ENCODE data around the gene MRPL45.
"Not testable (repeated sequence)": the region's sequence is repeated elsewhere in the genome, so short reads cannot be mapped to it uniquely, and the experiment has no call there.

MRPL45 gene

DNA sequence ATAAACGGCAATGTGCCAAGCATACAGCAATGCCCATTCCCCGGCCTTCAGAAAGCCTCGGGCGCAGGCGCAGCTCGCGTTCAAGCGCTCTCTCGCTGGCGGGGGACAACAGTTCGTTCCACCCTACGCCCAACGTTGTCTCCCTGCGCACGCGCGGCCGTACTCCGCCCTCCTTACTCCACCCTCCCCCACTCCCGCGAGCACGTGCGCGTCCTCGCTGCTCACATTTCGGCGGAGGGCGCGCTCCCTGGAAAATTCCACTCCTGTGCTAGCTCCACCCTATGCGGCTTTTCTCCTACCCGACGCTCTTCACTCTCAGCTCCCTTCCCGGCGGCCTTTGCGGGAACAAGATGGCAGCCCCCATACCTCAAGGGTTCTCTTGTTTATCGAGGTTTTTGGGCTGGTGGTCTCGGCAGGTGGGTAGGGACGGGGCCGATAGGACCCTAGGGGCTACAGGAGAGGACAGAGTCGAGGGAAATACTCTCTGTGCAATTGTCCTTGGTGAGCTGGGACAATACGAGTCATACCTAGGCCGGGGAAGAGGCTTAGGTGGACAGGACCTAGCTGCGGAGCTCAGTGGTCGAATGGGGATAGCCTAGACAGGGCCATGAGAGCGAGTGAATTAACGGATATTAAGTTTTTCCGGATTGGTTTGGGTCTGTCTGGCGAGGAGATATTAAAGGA, at the start of gene MRPL45:
Gene MRPL45, plus strand, starts transcription at position 335 of the 684 bp plus-strand sequence. Its CDS starts 16 bp downstream, at position 351.
- H3K9me3 ChIP-seq (ENCODE audit: control insufficient read depth in 5 of 5, low read length in 5 of 5); H3K4me1 ChIP-seq (ENCODE audit: control insufficient read depth in 5 of 5, insufficient read depth in 5 of 5, low read length in 5 of 5); H3K27me3 ChIP-seq (ENCODE audit: control insufficient read depth in 5 of 5, insufficient read depth in 4 of 5, low read length in 5 of 5); H3K36me3 ChIP-seq (ENCODE audit: control insufficient read depth in 5 of 5, insufficient read depth in 5 of 5, low read length in 5 of 5): not testable (repeated sequence)
- Histone ChIP-seq H3K9ac (ENCODE audit: low read length in 5 of 5) (peak within 1 kb of the TSS in 3 of 5 donors; percentile 66 to 76 (median 75)), H3K27ac (ENCODE audit: low read depth, low read length) (peak within 1 kb of the TSS; percentile 72), H3K4me3 (ENCODE audit: low read depth in 1 of 5, low read length in 5 of 5) (peak within 1 kb of the TSS; percentile 65 to 89 (median 72))

- not testable (repeated sequence) for H3K9me3 ChIP-seq (ENCODE audit: control insufficient read depth in 5 of 5, low read length in 5 of 5); H3K27me3 ChIP-seq (ENCODE audit: control insufficient read depth in 5 of 5, insufficient read depth in 4 of 5, low read length in 5 of 5); H3K4me3 ChIP-seq (ENCODE audit: low read depth in 1 of 5, low read length in 5 of 5); H3K36me3 ChIP-seq (ENCODE audit: control insufficient read depth in 5 of 5, insufficient read depth in 5 of 5, low read length in 5 of 5); H3K27ac ChIP-seq (ENCODE audit: low read depth, low read length); H3K9ac ChIP-seq (ENCODE audit: low read length in 5 of 5); H3K4me1 ChIP-seq (ENCODE audit: control insufficient read depth in 5 of 5, insufficient read depth in 5 of 5, low read length in 5 of 5)
These were observed 43.8 kb upstream of the MRPL45 start for GRCh38 chr17:38253191-38253590.

- not testable (repeated sequence) for H3K9me3 ChIP-seq (ENCODE audit: control insufficient read depth in 5 of 5, low read length in 5 of 5); H3K4me1 ChIP-seq (ENCODE audit: control insufficient read depth in 5 of 5, insufficient read depth in 5 of 5, low read length in 5 of 5); H3K27ac ChIP-seq (ENCODE audit: low read depth, low read length); H3K27me3 ChIP-seq (ENCODE audit: control insufficient read depth in 5 of 5, insufficient read depth in 4 of 5, low read length in 5 of 5); H3K36me3 ChIP-seq (ENCODE audit: control insufficient read depth in 5 of 5, insufficient read depth in 5 of 5, low read length in 5 of 5); H3K9ac ChIP-seq (ENCODE audit: low read length in 5 of 5); H3K4me3 ChIP-seq (ENCODE audit: low read depth in 1 of 5, low read length in 5 of 5)
These were observed 42.6 kb upstream of the MRPL45 start for GRCh38 chr17:38254357-38254756.

GRCh38 chr17:38257013-38257621, 39.9 kb upstream of the MRPL45 start:
- not testable (repeated sequence) for H3K36me3 ChIP-seq (ENCODE audit: control insufficient read depth in 5 of 5, insufficient read depth in 5 of 5, low read length in 5 of 5); H3K27me3 ChIP-seq (ENCODE audit: control insufficient read depth in 5 of 5, insufficient read depth in 4 of 5, low read length in 5 of 5); H3K27ac ChIP-seq (ENCODE audit: low read depth, low read length); H3K4me1 ChIP-seq (ENCODE audit: control insufficient read depth in 5 of 5, insufficient read depth in 5 of 5, low read length in 5 of 5); H3K9me3 ChIP-seq (ENCODE audit: control insufficient read depth in 5 of 5, low read length in 5 of 5)
- peak overlapping the region; percentile 46 to 62 (median 60) for H3K4me3 ChIP-seq (ENCODE audit: low read depth in 1 of 5, low read length in 5 of 5)
- H3K9ac ChIP-seq (ENCODE audit: low read length in 5 of 5), result peak overlapping the region in 1 of 5 donors; percentile 64

- not testable (repeated sequence) for H3K36me3 ChIP-seq (ENCODE audit: control insufficient read depth in 5 of 5, insufficient read depth in 5 of 5, low read length in 5 of 5); H3K27ac ChIP-seq (ENCODE audit: low read depth, low read length); H3K9ac ChIP-seq (ENCODE audit: low read length in 5 of 5); H3K4me3 ChIP-seq (ENCODE audit: low read depth in 1 of 5, low read length in 5 of 5); H3K4me1 ChIP-seq (ENCODE audit: control insufficient read depth in 5 of 5, insufficient read depth in 5 of 5, low read length in 5 of 5); H3K9me3 ChIP-seq (ENCODE audit: control insufficient read depth in 5 of 5, low read length in 5 of 5); H3K27me3 ChIP-seq (ENCODE audit: control insufficient read depth in 5 of 5, insufficient read depth in 4 of 5, low read length in 5 of 5)
These were observed 30.9 kb upstream of the MRPL45 start for GRCh38 chr17:38265974-38266506.

DNA sequence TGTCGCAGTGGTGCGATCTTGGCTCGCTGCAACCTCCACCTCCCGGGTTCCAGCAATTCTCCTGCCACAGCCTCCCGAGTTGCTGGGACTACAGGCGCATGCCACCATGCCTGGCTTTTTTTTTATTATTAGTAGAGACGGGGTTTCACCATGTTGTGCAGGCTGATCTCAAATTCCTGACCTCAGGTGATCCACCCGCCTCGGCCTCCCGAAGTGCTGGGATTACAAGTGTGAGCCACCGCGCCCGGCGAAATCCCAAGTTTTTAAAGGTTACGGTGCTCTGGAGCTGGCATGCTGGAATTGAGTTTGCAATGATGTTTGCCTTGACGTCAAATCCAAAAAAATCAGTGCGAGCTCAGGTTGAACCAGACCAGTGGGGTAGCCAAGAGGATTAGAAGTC, 30.4 kb upstream of the MRPL45 start:
- H3K9ac ChIP-seq (ENCODE audit: low read length in 5 of 5); H3K36me3 ChIP-seq (ENCODE audit: control insufficient read depth in 5 of 5, insufficient read depth in 5 of 5, low read length in 5 of 5); H3K4me1 ChIP-seq (ENCODE audit: control insufficient read depth in 5 of 5, insufficient read depth in 5 of 5, low read length in 5 of 5); H3K9me3 ChIP-seq (ENCODE audit: control insufficient read depth in 5 of 5, low read length in 5 of 5); H3K27ac ChIP-seq (ENCODE audit: low read depth, low read length); H3K4me3 ChIP-seq (ENCODE audit: low read depth in 1 of 5, low read length in 5 of 5); H3K27me3 ChIP-seq (ENCODE audit: control insufficient read depth in 5 of 5, insufficient read depth in 4 of 5, low read length in 5 of 5): not testable (repeated sequence)

- H3K4me3 ChIP-seq (ENCODE audit: low read depth in 1 of 5, low read length in 5 of 5); H3K9me3 ChIP-seq (ENCODE audit: control insufficient read depth in 5 of 5, low read length in 5 of 5); H3K27me3 ChIP-seq (ENCODE audit: control insufficient read depth in 5 of 5, insufficient read depth in 4 of 5, low read length in 5 of 5); H3K4me1 ChIP-seq (ENCODE audit: control insufficient read depth in 5 of 5, insufficient read depth in 5 of 5, low read length in 5 of 5); H3K27ac ChIP-seq (ENCODE audit: low read depth, low read length); H3K36me3 ChIP-seq (ENCODE audit: control insufficient read depth in 5 of 5, insufficient read depth in 5 of 5, low read length in 5 of 5); H3K9ac ChIP-seq (ENCODE audit: low read length in 5 of 5): not testable (repeated sequence)
These were observed 28.8 kb upstream of the MRPL45 start for GRCh38 chr17:38268138-38268537.

GRCh38 chr17:38269045-38269444, 27.9 kb upstream of the MRPL45 start:
- not testable (repeated sequence) for H3K9me3 ChIP-seq (ENCODE audit: control insufficient read depth in 5 of 5, low read length in 5 of 5); H3K27ac ChIP-seq (ENCODE audit: low read depth, low read length); H3K4me3 ChIP-seq (ENCODE audit: low read depth in 1 of 5, low read length in 5 of 5); H3K27me3 ChIP-seq (ENCODE audit: control insufficient read depth in 5 of 5, insufficient read depth in 4 of 5, low read length in 5 of 5); H3K36me3 ChIP-seq (ENCODE audit: control insufficient read depth in 5 of 5, insufficient read depth in 5 of 5, low read length in 5 of 5); H3K9ac ChIP-seq (ENCODE audit: low read length in 5 of 5); H3K4me1 ChIP-seq (ENCODE audit: control insufficient read depth in 5 of 5, insufficient read depth in 5 of 5, low read length in 5 of 5)

DNA sequence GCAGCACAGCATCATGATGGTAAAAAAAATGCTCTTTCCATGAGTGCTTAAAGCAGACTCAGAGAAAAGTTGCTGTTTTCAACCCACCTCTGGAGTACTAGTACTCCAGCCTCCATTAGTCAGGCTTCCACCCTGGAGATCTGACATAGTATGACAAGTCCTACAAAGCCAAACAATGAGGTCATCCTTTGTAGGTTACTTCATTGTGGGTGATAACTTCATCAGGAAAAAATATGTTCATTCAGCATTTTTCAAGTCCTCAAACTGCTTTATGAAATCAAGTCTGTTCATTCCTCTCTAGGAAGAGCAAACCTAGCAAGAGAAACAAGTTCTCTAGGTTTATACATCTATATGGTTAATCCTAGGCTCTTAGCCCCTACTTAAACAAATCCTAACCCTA, 27.4 kb upstream of the MRPL45 start:
- not testable (repeated sequence) for H3K9ac ChIP-seq (ENCODE audit: low read length in 5 of 5); H3K27ac ChIP-seq (ENCODE audit: low read depth, low read length); H3K27me3 ChIP-seq (ENCODE audit: control insufficient read depth in 5 of 5, insufficient read depth in 4 of 5, low read length in 5 of 5); H3K4me1 ChIP-seq (ENCODE audit: control insufficient read depth in 5 of 5, insufficient read depth in 5 of 5, low read length in 5 of 5); H3K36me3 ChIP-seq (ENCODE audit: control insufficient read depth in 5 of 5, insufficient read depth in 5 of 5, low read length in 5 of 5); H3K4me3 ChIP-seq (ENCODE audit: low read depth in 1 of 5, low read length in 5 of 5); H3K9me3 ChIP-seq (ENCODE audit: control insufficient read depth in 5 of 5, low read length in 5 of 5)

DNA sequence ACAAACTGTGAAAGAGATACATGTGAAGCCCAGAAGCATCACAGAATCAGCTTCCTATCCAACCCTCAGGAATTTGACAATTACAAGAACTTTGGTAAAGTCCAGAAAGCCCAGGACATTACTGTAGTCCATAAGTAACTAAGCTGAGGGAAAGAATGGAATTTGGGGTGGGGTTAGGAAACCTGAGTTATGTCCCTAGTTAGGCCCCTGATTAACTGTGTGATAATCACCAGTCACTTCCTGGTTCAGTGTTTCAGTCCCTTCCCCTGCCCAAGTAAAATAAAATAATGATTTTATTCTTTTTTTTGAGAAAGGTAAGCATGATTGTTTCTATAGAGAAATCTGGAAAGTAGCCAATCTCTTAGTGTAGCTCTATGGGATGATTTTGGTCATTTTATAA, 11.0 kb upstream of the MRPL45 start:
- H3K27me3 ChIP-seq (ENCODE audit: control insufficient read depth in 5 of 5, insufficient read depth in 4 of 5, low read length in 5 of 5); H3K9ac ChIP-seq (ENCODE audit: low read length in 5 of 5); H3K27ac ChIP-seq (ENCODE audit: low read depth, low read length); H3K36me3 ChIP-seq (ENCODE audit: control insufficient read depth in 5 of 5, insufficient read depth in 5 of 5, low read length in 5 of 5); H3K9me3 ChIP-seq (ENCODE audit: control insufficient read depth in 5 of 5, low read length in 5 of 5); H3K4me3 ChIP-seq (ENCODE audit: low read depth in 1 of 5, low read length in 5 of 5); H3K4me1 ChIP-seq (ENCODE audit: control insufficient read depth in 5 of 5, insufficient read depth in 5 of 5, low read length in 5 of 5): not testable (repeated sequence)
